ENCODE results near the gene MIEN1. TPM values are rescaled to one million over a fixed set of nuclear protein-coding genes. Genes with fewer than 3 reads are reported as not detected.

The MIEN1 gene
- total RNA-seq, 1 experiment from 2014 or later, result 50.8 TPM

GRCh38 chr17:39740357-39741111 is 10.2 kb upstream of the MIEN1 start:
- no peak overlapping the region for H2AFZ ChIP-seq (ENCODE audit: low read length)

More at GRCh38 chr17:39740357-39741111, 10.2 kb upstream of the MIEN1 start:
- H3K27me3 ChIP-seq (ENCODE audit: insufficient read depth, low read length), result no peaks in the 10 kb centered on the region
- Mint-ChIP-seq H3K9me3 (no peaks in the 10 kb centered on the region), H3K27me3 (ENCODE audit: low read depth) (peaks cover 3% of the 10 kb centered on the region; the same call in 1 of the 2 replicates), H3K4me1 (peaks cover 31 to 38% of the 10 kb centered on the region in 2 experiments), H3K36me3 (ENCODE audit: insufficient read depth in 1 of 3, low read depth in 3 of 3) (peaks cover 13 to 37% (median 29%) of the 10 kb centered on the region in 3 experiments; a peak in 6 of 7 replicates), H3K27ac (peak overlapping the region; percentile 91 to 99 (median 98)), H3K4me3 (peak overlapping the region; percentile 85 to 87)
- no peak for TF ChIP-seq CTCF (conservative IDR thresholded peaks at IDR 0.05)
- H2BK12ac ChIP-seq (ENCODE audit: insufficient read length, low read depth, low read length), result peak overlapping the region; percentile 19
- peak overlapping the region; percentile 52 for H3K9ac ChIP-seq (ENCODE audit: extremely low read depth, insufficient read length, low read length)
- peaks cover 3% of the 10 kb centered on the region; the same call in 1 of the 2 replicates for H3K4me1 ChIP-seq (ENCODE audit: insufficient read depth, low read length)
- H3K9me3 ChIP-seq (ENCODE audit: control insufficient read depth, low read depth, low read length), result no peaks in the 10 kb centered on the region
- peak overlapping the region; percentile 86 for H3K18ac ChIP-seq (ENCODE audit: insufficient read length, low read depth, low read length)
- H3K4me2 ChIP-seq (ENCODE audit: insufficient read depth, insufficient read length, low read length), result peak overlapping the region; percentile 73
- H4K8ac ChIP-seq (replicated peaks; ENCODE audit: insufficient read length, low read depth, low read length), result no peak overlapping the region
- no peak overlapping the region for H2BK20ac ChIP-seq (ENCODE audit: low read depth, low read length, poor library complexity, severe bottlenecking)
- no peaks in the 10 kb centered on the region for H4K20me1 ChIP-seq (ENCODE audit: control insufficient read depth, insufficient read depth, insufficient read length)
- H3K56ac ChIP-seq (ENCODE audit: insufficient read length, low read depth, low read length), result no peak overlapping the region
- no peak overlapping the region for H3K23ac ChIP-seq (ENCODE audit: insufficient read length, low read depth, low read length)
- H3K79me2 ChIP-seq (ENCODE audit: insufficient read depth, low read length), result peaks cover 2% of the 10 kb centered on the region; the same call in 1 of the 2 replicates
- H3K27ac ChIP-seq (ENCODE audit: insufficient read length, low read depth, low read length), result peak overlapping the region; percentile 77
- peak; percentile 96 for DNase-seq
- no CpG with 5 or more reads among the region's 16 CpGs for WGBS (ENCODE audit: extremely low coverage, insufficient read length, low lambda C conversion rate)
- peaks cover 27% of the 10 kb centered on the region for H3K23me2 ChIP-seq (ENCODE audit: insufficient read length, low read depth, low read length, poor library complexity, severe bottlenecking)
- peak overlapping the region; percentile 83 for H3K14ac ChIP-seq (ENCODE audit: insufficient read depth, low read length)
- 0 out of 2 replicates have a peak overlapping the region, but pooled peaks have one; percentile 0 for H2BK15ac ChIP-seq (ENCODE audit: low read depth, low read length)
- peak overlapping the region; percentile 43 for H2AK5ac ChIP-seq (ENCODE audit: insufficient read length, low read length)
- H4K91ac ChIP-seq (ENCODE audit: insufficient read length, low read depth, low read length), result peak overlapping the region; percentile 40
- peak overlapping the region; percentile 36 for H3K4ac ChIP-seq (ENCODE audit: low read depth, low read length)
- no peak overlapping the region for H2BK120ac ChIP-seq (ENCODE audit: low read depth, low read length, poor library complexity, severe bottlenecking)
- no peaks in the 10 kb centered on the region for H3K79me1 ChIP-seq (ENCODE audit: insufficient read depth, low read depth, low read length, poor library complexity, severe bottlenecking)
- H2BK5ac ChIP-seq (ENCODE audit: insufficient read length, low read length), result peak overlapping the region; percentile 31
- H3T11ph ChIP-seq (ENCODE audit: low read length), result no peak overlapping the region
- H4K5ac ChIP-seq (ENCODE audit: insufficient read length, low read depth, low read length), result peak overlapping the region; percentile 23

Data from H9 (cell line).